Naive thymus-derived CD8-positive, alpha-beta T cell (primary cell): ENCODE measurements around the gene PRRC1. TPM values are rescaled to one million over a fixed set of nuclear protein-coding genes. Genes with fewer than 3 reads are reported as not detected.
"Not testable (repeated sequence)": the region's sequence is repeated elsewhere in the genome, so short reads cannot be mapped to it uniquely, and the experiment has no call there.

Experiments used
- ATAC-seq, 2 donors: fragments of 150-1000 bp; cut with Tn5 transposase in 1 of 2; sonication (Bioruptor Pico), chemical (Tn5 transposase) in 1 of 2; 1 replicate in 1 of 2; 2 replicates in 1 of 2; pipeline ENCODE4 v1.10.0; 2021; ENCODE audit warnings: mild to moderate bottlenecking in 2 of 2, moderate library complexity in 2 of 2
- POLR2A ChIA-PET: fragments of 350-600 bp; sonication (Branson Sonifier 250); formaldehyde crosslinking; loops from one replicate; lab custom pipeline; 2021; ENCODE audit warnings: antibody characterized with exemption; lab: Charles Lee
- DNase-seq, 10 donors: peaks; one replicate each; pipeline versions ENCODE4 v3.0.0 to v3.0.0-alpha.2; 2020 to 2022
- H3K27ac Mint-ChIP-seq, 10 donors: one replicate each; pipeline ENCODE4 v1.8.0; 2020 to 2022; ENCODE audit warnings: mild to moderate bottlenecking in 10 of 10, mixed read lengths in 10 of 10, moderate library complexity in 4 of 10, inconsistent platforms in 1 of 10
- H3K27me3 Mint-ChIP-seq, 5 donors: one replicate each; pipeline ENCODE4 v1.8.0; 2021 to 2022; ENCODE audit warnings: mixed read lengths in 5 of 5
- H3K36me3 Mint-ChIP-seq, 3 donors: one replicate each; pipeline ENCODE4 v1.8.0; 2020 to 2022; ENCODE audit warnings: mixed read lengths in 3 of 3, mild to moderate bottlenecking in 2 of 3, inconsistent platforms in 1 of 3
- H3K4me1 Mint-ChIP-seq, 4 donors: one replicate each; pipeline ENCODE4 v1.8.0; 2021 to 2022; ENCODE audit warnings: mixed read lengths in 4 of 4
- H3K4me3 Mint-ChIP-seq, 10 donors: one replicate each; pipeline ENCODE4 v1.8.0; 2020 to 2022; ENCODE audit warnings: mild to moderate bottlenecking in 10 of 10, mixed read lengths in 10 of 10, moderate library complexity in 6 of 10, inconsistent platforms in 1 of 10
- H3K9me3 Mint-ChIP-seq, 9 donors: one replicate each; pipeline ENCODE4 v1.8.0; 2020 to 2022; ENCODE audit warnings: mixed read lengths in 9 of 9, mild to moderate bottlenecking in 3 of 9, inconsistent platforms in 1 of 9, moderate library complexity in 1 of 9
- polyA plus RNA-seq, 3 donors: library from polyadenylated mRNA; unstranded; fragments of 300-500 nt; fragmentation: Illumina TruSeq; gene quantifications; one replicate each; pipeline ENCODE4 v1.2.3, GENCODE V29; 2021
- total RNA-seq, 8 experiments: library from RNA in 2 of 8; stranded (reverse) in 2 of 8; gene quantifications; one replicate each; pipeline ENCODE4 v1.2.3 and lab custom pipeline; 2021 to 2026

Gene PRRC1
- total and polyA plus RNA-seq, 5 experiments from 2014 or later: 28.7 to 45.6 (median 39.6) TPM

DNA sequence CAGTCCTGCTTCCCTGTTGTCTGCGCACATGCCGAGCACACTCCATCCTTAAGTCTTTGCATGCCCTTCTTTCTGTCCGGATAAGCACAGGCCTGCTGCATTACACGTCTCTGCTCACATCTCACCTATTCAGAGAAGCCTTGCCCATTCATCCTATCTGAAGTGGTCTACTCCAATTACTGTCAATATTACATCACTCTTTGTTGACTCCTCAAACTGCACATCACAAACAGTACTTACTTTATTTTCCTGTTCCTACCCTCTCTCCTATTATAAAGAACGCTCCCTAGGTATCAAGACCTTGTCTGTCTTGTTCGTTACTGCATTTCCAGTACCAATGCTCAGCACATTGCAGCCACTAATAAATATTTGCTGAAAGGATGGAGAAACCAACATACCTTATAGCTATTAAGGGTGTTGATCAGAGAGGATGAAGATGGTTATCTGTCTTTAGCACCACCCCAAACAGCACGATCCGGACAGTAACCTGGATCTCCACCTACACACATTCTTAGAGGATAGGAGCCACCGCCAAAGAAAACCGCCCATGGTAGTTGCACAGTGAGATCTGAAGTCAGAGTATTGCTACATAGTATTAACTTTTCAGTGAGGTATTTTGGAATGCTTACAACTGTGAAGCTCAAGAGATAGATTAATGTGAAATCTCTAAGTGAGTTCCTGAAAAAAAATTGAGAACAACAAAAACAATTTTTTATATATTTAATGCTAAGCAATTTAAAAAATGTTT lies 1.6 kb upstream of the PRRC1 start:
- peaks cover 17 to 31% (median 30%) of the 10 kb centered on the region in 4 donors for H3K4me1 Mint-ChIP-seq
- H3K36me3 Mint-ChIP-seq: peaks cover 6 to 14% (median 7%) of the 10 kb centered on the region in 3 donors
- DNase-seq (no peak), ATAC-seq (no peak)
- POLR2A ChIA-PET: no interaction called here
- H3K27me3 Mint-ChIP-seq: peaks cover 11 to 22% (median 16%) of the 10 kb centered on the region in 5 donors
- peak overlapping the region in 1 of 10 donors; percentile 6 for H3K27ac Mint-ChIP-seq
- H3K9me3 Mint-ChIP-seq: peaks cover 0 to 7% (median 2%) of the 10 kb centered on the region in 9 donors
- H3K4me3 Mint-ChIP-seq: peak overlapping the region in 5 of 10 donors; percentile 4 to 91 (median 37)

DNA sequence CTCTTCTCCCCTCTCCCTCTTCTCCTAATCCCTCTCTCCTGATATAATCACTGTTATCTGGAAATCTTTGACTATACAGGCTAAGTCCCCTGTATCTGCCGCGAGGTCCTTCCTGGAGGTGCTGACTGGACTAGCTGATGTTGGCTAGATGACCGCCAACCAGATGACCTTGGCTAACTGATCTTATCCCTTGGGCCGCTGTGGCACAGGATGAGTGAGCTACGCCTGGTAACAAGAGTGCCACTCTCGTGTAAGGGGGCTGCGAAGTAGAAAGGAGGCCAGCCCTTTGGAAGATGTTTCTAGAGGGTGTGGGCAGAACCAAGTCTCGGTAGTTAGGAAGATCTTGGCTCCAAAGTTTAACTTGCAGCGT lies 345 bp upstream of the PRRC1 start:
- Mint-ChIP-seq H3K36me3 (peaks cover 16 to 24% (median 17%) of the 10 kb centered on the region in 3 donors), H3K9me3 (peaks cover 3 to 17% (median 12%) of the 10 kb centered on the region in 9 donors), H3K27me3 (peaks cover 3 to 10% (median 6%) of the 10 kb centered on the region in 5 donors), H3K27ac (peak overlapping the region; percentile 60 to 93 (median 84)), H3K4me1 (peaks cover 24 to 41% (median 39%) of the 10 kb centered on the region in 4 donors), H3K4me3 (peak overlapping the region; percentile 80 to 93 (median 90))
- no peak for ATAC-seq
- POLR2A ChIA-PET: interaction anchor here (0.6 kb wide), 1 partner anchor 1578 kb away, joined by 3 read pairs; the partner anchor contains the start of gene ISOC1
- DNase-seq: no peak

DNA sequence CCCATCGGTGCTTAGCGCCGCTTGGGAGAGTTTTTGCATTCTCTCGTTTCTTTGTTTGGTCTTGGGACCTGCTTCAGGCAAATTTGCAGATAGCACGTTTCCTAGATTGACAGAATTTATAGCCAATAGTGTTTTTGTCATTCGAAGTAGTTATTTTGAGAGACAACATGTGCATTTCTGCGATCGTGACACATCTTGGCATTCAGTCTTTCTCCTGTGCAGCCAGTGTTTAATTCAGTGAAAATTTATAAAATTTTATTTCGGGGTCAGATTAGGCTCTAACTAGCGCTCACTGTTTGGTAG lies 830 bp downstream of the PRRC1 start:
- DNase-seq (peak in 3 of 10 donors; percentile 51 to 63 (median 62)), ATAC-seq (peak; percentile 2 to 7)
- Mint-ChIP-seq H3K27me3 (peaks cover 0 to 3% (median 3%) of the 10 kb centered on the region in 5 donors), H3K4me1 (peaks cover 27 to 44% (median 42%) of the 10 kb centered on the region in 4 donors), H3K9me3 (peaks cover 3 to 17% (median 12%) of the 10 kb centered on the region in 9 donors), H3K4me3 (peak overlapping the region; percentile 80 to 93 (median 88)), H3K36me3 (peaks cover 21 to 26% (median 24%) of the 10 kb centered on the region in 3 donors), H3K27ac (peak overlapping the region; percentile 49 to 92 (median 82))
- POLR2A ChIA-PET: no interaction called here

DNA sequence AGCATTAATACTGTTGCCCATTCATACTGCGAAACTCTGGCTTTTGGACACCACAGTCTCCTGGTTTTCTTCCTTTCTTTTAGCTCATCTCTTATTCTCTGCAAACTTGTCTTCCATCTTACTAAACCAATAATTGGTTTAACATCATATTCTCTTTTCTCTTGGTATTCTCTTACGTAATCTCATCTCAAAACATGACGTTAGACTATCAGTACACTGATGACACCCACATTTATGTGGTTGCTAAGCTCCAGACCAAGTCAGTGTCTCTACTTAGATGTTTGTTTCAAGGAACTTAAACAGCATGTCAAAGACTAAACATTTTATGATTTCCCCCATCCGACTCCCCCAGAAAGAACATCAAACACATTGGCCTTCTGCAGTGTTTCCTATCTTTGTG lies 2.1 kb downstream of the PRRC1 start:
- peaks cover 3 to 17% (median 12%) of the 10 kb centered on the region in 9 donors for H3K9me3 Mint-ChIP-seq
- H3K27me3 Mint-ChIP-seq: peaks cover 0 to 1% (median 0%) of the 10 kb centered on the region in 5 donors
- ATAC-seq (no peak), DNase-seq (no peak)
- peak overlapping the region in 3 of 10 donors; percentile 10 to 66 (median 24) for H3K27ac Mint-ChIP-seq
- H3K4me3 Mint-ChIP-seq: peak overlapping the region in 9 of 10 donors; percentile 19 to 90 (median 63)
- POLR2A ChIA-PET: no interaction called here
- H3K36me3 Mint-ChIP-seq: peaks cover 27 to 38% (median 31%) of the 10 kb centered on the region in 3 donors
- peaks cover 29 to 46% (median 42%) of the 10 kb centered on the region in 4 donors for H3K4me1 Mint-ChIP-seq

DNA sequence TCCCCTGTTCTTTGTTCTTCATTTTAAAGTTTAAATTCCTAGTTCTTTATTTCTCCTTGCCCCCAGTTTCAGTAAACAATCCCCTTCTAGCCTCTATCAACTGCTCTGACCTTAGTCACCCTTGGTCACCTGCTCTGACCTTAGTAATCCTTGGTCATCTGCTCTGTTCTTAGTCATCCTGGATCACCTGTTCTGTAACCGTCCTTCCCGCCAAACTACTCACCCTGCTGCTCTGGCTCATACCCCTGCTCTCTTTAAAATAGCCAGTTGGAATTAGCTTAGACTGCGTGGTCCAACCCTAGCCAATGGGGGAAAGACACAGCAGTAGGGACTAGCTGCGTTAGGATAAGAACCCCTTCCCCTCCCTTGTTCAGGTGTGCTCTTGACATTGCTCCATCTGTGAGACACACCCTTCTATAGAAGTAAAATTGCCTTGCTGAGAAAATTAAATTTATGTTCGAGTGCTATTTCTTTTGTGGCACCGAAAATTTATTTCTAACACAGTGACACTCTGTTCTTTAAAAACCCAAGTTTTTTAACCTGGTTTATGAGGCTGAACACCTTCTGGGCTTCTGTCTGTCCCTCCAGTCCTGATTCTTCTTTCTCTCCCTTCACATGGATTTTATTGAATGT lies 3.8 kb downstream of the PRRC1 start:
- DNase-seq (no peak), ATAC-seq (no peak)
- Mint-ChIP-seq H3K9me3 (peaks cover 3 to 17% (median 12%) of the 10 kb centered on the region in 9 donors), H3K4me3 (peak overlapping the region in 3 of 10 donors; percentile 15 to 43 (median 22)), H3K4me1 (peaks cover 31 to 47% (median 42%) of the 10 kb centered on the region in 4 donors), H3K27ac (peak overlapping the region in 1 of 10 donors; percentile 29), H3K36me3 (peaks cover 33 to 55% (median 40%) of the 10 kb centered on the region in 3 donors), H3K27me3 (no peaks in the 10 kb centered on the region)
- POLR2A ChIA-PET: interaction anchor here (0.5 kb wide), 1 partner anchor 85 kb away, joined by 3 read pairs; no protein-coding TSS in a partner anchor

DNA sequence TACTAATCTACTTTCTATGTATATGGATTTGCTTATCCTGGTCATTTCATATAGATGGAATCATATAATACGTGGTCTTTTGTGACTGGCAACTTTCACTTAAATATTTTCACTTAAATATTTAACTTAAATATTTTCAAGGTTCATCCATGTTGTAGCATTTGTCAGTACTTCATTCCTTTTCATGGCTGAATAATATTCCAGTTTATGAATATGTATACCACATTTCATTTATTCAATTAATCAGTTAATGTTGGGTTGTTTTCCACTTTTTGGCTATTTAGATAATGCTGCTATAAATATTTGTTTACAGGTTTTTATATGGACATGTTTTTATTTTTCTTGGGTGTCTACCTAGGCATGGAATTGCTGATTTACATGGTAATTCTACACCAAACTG lies 7.7 kb downstream of the PRRC1 start:
- peaks cover 26 to 83% (median 54%) of the 10 kb centered on the region in 3 donors for H3K36me3 Mint-ChIP-seq
- no peak for ATAC-seq
- H3K4me1 Mint-ChIP-seq: peaks cover 18 to 25% (median 20%) of the 10 kb centered on the region in 4 donors
- H3K27me3 Mint-ChIP-seq: no peaks in the 10 kb centered on the region
- POLR2A ChIA-PET: no interaction called here
- no peak overlapping the region for H3K27ac Mint-ChIP-seq
- DNase-seq: no peak
- peaks cover 3 to 17% (median 12%) of the 10 kb centered on the region in 9 donors for H3K9me3 Mint-ChIP-seq
- H3K4me3 Mint-ChIP-seq: no peak overlapping the region

DNA sequence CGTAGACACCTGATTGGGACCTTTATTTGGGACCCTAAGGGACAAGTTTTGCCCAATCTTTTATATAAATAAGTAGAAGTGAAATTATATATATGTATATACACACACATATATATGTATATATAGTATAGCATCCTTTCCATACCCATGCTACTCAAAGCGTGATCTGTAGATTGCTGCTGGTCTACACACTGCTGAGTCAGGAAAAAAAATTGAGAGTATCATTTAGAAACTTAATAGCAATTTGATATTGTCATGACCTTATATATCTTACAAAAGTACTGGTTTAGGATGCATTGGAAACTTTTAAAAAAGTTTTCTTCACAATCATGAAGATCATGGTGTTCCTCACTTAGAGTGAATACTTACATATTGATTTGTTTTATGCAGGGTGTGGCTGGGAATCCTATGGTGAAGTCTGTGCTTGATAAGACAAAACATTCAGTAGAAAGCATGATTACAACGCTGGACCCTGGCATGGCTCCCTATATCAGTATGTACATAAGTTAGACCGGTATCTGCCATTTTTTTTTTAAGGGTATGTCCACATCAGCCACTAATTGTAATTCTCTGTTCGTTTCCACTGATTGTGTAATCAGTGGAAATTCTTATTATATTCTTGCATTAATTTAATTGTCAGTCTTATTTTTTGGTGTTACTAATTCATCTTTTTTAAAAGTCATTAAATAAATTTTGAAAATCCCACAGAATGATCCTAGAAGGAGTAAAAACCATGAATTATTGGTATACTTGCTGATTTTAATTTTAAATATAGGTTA lies 12.7 kb downstream of the PRRC1 start:
- H3K27me3 Mint-ChIP-seq: no peaks in the 10 kb centered on the region
- no peaks in the 10 kb centered on the region for H3K9me3 Mint-ChIP-seq
- H3K27ac Mint-ChIP-seq: no peak overlapping the region
- peaks cover 10 to 86% (median 50%) of the 10 kb centered on the region in 3 donors for H3K36me3 Mint-ChIP-seq
- POLR2A ChIA-PET: no interaction called here
- DNase-seq: no peak
- peaks cover 1 to 6% (median 3%) of the 10 kb centered on the region in 4 donors for H3K4me1 Mint-ChIP-seq
- ATAC-seq: no peak
- H3K4me3 Mint-ChIP-seq: no peak overlapping the region

DNA sequence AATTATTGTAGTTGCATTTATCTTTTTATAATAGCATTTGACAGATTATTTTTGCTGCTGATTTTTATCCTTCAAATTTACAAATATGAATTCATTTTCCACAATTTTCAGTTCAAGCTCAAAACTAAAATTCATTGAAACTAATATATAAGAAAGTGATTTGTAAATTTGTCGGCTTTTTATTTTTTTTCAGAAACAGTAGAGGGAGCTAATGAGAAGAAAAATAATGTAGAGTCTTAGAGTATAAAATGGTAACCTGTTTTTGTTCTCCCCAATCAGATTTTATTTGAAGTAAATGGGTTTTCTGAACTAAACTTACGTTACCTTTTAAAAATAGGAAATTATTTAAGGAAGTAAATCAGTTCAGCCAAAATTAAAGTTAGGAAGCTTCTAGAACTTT lies 19.2 kb downstream of the PRRC1 start:
- H3K27me3 Mint-ChIP-seq: no peaks in the 10 kb centered on the region
- H3K4me1 Mint-ChIP-seq: peaks cover 0 to 7% (median 3%) of the 10 kb centered on the region in 4 donors
- peaks cover 32 to 86% (median 58%) of the 10 kb centered on the region in 3 donors for H3K36me3 Mint-ChIP-seq
- peaks cover 0 to 10% (median 2%) of the 10 kb centered on the region in 9 donors for H3K9me3 Mint-ChIP-seq
- H3K27ac Mint-ChIP-seq: no peak overlapping the region
- no peak for DNase-seq
- no peak overlapping the region for H3K4me3 Mint-ChIP-seq
- no peak for ATAC-seq
- POLR2A ChIA-PET: no interaction called here

DNA sequence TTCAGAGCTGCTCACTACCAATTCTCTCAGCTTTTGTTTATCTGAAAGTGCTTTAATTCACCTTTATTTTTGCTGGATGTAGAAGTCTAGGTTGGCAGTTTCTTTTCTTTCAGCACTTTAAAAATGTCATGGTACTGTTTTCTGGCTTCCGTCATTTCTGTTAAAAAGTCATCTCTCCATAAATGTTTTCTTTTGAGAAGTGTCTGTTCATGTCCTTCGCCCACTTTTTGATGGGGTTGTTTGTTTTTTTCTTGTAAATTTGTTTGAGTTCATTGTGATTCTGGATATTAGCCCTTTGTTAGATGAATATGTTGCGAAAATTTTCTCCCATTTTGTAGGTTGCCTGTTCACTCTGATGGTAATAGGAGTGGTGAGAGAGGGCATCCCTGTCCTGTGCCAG lies 23.1 kb downstream of the PRRC1 start:
- POLR2A ChIA-PET, H3K9me3 Mint-ChIP-seq, H3K4me1 Mint-ChIP-seq, DNase-seq, H3K4me3 Mint-ChIP-seq, H3K27me3 Mint-ChIP-seq, ATAC-seq: not testable (repeated sequence)
- Mint-ChIP-seq H3K36me3 (peaks cover 21 to 78% (median 45%) of the 10 kb centered on the region in 3 donors), H3K27ac (peak overlapping the region in 1 of 10 donors; percentile 74)

DNA sequence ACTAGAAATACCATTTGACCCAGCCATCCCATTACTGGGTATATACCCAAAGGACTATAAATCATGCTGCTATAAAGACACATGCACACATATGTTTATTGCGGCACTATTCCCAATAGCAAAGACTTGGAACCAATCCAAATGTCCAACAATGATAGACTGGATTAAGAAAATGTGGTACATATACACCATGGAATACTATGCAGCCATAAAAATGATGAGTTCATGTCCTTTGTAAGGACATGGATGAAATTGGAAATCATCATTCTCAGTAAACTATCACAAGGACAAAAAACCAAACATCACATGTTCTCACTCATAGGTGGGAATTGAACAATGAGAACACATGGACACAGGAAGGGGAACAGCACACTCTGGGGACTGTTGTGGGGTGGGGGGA lies 27.8 kb downstream of the PRRC1 start:
- POLR2A ChIA-PET, H3K4me3 Mint-ChIP-seq, ATAC-seq: not testable (repeated sequence)

DNA sequence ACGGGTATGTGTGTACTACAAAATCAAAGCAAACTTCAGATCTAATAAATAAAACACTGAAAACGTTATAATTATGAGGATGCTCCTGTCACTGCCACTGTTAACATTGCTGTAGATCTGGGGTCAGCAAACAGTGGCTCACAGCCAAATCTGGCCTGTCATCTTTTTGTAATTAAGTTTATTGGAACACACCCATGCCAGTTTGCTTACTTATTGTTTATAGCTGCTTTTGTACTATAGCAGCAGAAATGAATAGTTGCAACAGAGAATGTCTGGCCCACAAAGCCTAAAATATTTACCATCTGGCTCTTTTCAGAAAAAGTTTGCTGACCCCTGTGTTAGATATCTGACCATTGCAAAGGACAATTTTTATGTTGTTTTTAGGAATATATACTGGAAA lies 32.1 kb downstream of the PRRC1 start:
- Mint-ChIP-seq H3K27ac (no peak overlapping the region), H3K9me3 (peaks cover 0 to 2% (median 0%) of the 10 kb centered on the region in 9 donors), H3K36me3 (peaks cover 22 to 88% (median 32%) of the 10 kb centered on the region in 3 donors), H3K4me1 (peaks cover 4 to 12% (median 9%) of the 10 kb centered on the region in 4 donors), H3K27me3 (no peaks in the 10 kb centered on the region), H3K4me3 (no peak overlapping the region)
- no peak for DNase-seq
- no peak for ATAC-seq
- POLR2A ChIA-PET: interaction anchor here (0.6 kb wide), 1 partner anchor 26 kb away, joined by 3 read pairs; no protein-coding TSS in a partner anchor

More for the DNA sequence above, 27.8 kb downstream of the PRRC1 start:
- Mint-ChIP-seq H3K36me3 (peaks cover 23 to 79% (median 31%) of the 10 kb centered on the region in 3 donors), H3K4me1 (peaks cover 6 to 15% (median 11%) of the 10 kb centered on the region in 4 donors)
- not testable (repeated sequence) for DNase-seq, H3K27ac Mint-ChIP-seq, H3K27me3 Mint-ChIP-seq, H3K9me3 Mint-ChIP-seq
